Loucy (cell line): Measurements from ENCODE around the gene RAPGEF1.

Experiments
- H2AFZ ChIP-seq: fragments of 200-600 bp; sonication (generic); 2 replicates; pipeline ENCODE4 v1.6.0; 2016; ENCODE audit warnings: antibody characterized with exemption, mild to moderate bottlenecking, low read length, moderate library complexity
- H3F3A ChIP-seq: fragments of 200-600 bp; 2 replicates; pipeline ENCODE4 v1.6.0; 2016; ENCODE audit warnings: antibody characterized with exemption, low read depth, mild to moderate bottlenecking
- H3K27me3 ChIP-seq: fragments of 200-600 bp; sonication (generic); 2 replicates; pipeline ENCODE4 v1.6.1; 2014; ENCODE audit warnings: low read length, mild to moderate bottlenecking; ENCODE audit not compliant: insufficient read depth, poor library complexity, severe bottlenecking
- H3K36me3 ChIP-seq: fragments of 200-600 bp; sonication (generic); 2 replicates; pipeline ENCODE4 v1.6.1; 2016; ENCODE audit warnings: low read length; ENCODE audit not compliant: insufficient read depth
- H3K4me1 ChIP-seq: fragments of 200-600 bp; sonication (generic); 2 replicates; pipeline ENCODE4 v1.5.1; 2014; ENCODE audit warnings: low read length, mild to moderate bottlenecking; ENCODE audit not compliant: insufficient read depth, poor library complexity, severe bottlenecking
- H3K4me2 ChIP-seq: fragments of 200-600 bp; sonication (generic); 2 replicates; pipeline ENCODE4 v1.6.0; 2014; ENCODE audit warnings: antibody characterized with exemption, low read length, low read depth, mild to moderate bottlenecking; ENCODE audit not compliant: poor library complexity, severe bottlenecking
- H3K4me3 ChIP-seq: fragments of 200-600 bp; sonication (generic); 2 replicates; pipeline ENCODE4 v1.5.1; 2014; ENCODE audit warnings: low read length, mild to moderate bottlenecking, mixed read lengths; ENCODE audit not compliant: poor library complexity, severe bottlenecking
- H3K79me2 ChIP-seq: fragments of 200-600 bp; sonication (generic); 2 replicates; pipeline ENCODE4 v1.6.1; 2014; ENCODE audit warnings: low read length; ENCODE audit not compliant: insufficient read depth
- H3K9ac ChIP-seq: fragments of 200-600 bp; sonication (generic); 2 replicates; pipeline ENCODE4 v1.6.0; 2014; ENCODE audit warnings: mild to moderate bottlenecking, low read depth, low read length, moderate library complexity; ENCODE audit not compliant: poor library complexity, severe bottlenecking
- H3K9me2 ChIP-seq: fragments of 200-600 bp; sonication (generic); replicated peaks from 2 replicates; pipeline ENCODE4 v1.6.1; 2016; ENCODE audit warnings: low read depth, low read length, mixed read lengths
- H3K9me3 ChIP-seq: fragments of 200-600 bp; sonication (generic); 2 replicates; pipeline ENCODE4 v1.6.1; 2014; ENCODE audit warnings: mild to moderate bottlenecking, antibody characterized with exemption, low read length, low read depth; ENCODE audit not compliant: insufficient read depth
- H4K20me1 ChIP-seq: fragments of 200-600 bp; sonication (generic); 2 replicates; pipeline ENCODE4 v1.6.0; 2014; ENCODE audit warnings: antibody characterized with exemption, low read length, mild to moderate bottlenecking; ENCODE audit not compliant: insufficient read depth, poor library complexity, severe bottlenecking
- EZH2phosphoT487 ChIP-seq: fragments of 200-600 bp; IDR thresholded peaks from 2 replicates; pipeline ENCODE4 v1.6.1; 2018; ENCODE audit warnings: antibody characterized with exemption, mild to moderate bottlenecking, moderate library complexity, borderline replicate concordance
- TF ChIP-seq, protein P1 (sequence below): fragments of 200-600 bp; sonication (generic); conservative IDR thresholded peaks from 2 replicates; pipeline ENCODE4 v1.5.1; 2014; ENCODE audit warnings: mild to moderate bottlenecking, antibody characterized with exemption, low read length

Gene RAPGEF1

DNA sequence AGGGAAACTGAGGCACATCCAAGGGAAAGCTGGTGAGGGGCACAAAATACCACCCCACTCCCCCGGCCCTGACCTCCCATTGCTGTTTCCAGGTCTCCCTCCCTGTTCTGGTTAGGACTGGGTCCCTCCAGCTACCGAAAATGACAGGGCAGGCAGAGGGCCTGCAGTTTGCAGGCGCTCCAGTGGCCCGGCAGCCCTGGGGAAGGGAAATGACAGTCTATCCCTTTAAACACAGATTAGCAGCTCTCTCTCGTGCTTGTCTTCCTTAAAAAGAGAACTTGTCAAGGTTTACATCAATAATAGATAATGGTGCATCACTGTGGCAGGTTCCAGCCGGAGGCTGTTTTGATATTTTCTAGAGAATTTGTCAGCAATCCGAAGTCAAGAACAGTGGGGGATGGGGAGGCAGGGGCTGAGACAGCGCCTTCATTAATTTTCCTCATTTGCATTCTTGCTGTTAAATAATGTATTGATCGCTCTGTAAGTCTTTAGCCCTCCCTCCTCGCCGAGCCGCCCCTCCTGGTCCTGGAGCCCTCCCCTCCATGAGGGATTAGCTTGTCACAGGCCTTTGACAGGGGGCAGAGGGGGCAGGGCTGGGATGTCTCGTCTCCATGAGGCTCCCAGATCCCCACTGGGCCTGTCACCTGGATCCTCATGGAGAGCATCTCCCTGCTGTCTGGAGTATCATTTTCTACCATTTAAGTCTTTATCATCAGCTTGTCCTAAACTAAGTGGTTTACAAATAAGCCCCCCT lies 45.0 kb upstream of the RAPGEF1 start:
- H3K79me2 ChIP-seq, result no peaks in the 10 kb centered on the region
- no peaks in the 10 kb centered on the region for H3K36me3 ChIP-seq
- H3F3A ChIP-seq, result no peaks in the 10 kb centered on the region
- no peaks in the 10 kb centered on the region for H4K20me1 ChIP-seq
- H3K9me3 ChIP-seq, result no peaks in the 10 kb centered on the region
- H3K9ac ChIP-seq, result no peak overlapping the region
- H3K9me2 ChIP-seq, result no peaks in the 10 kb centered on the region
- no peak overlapping the region for H3K4me3 ChIP-seq
- TF ChIP-seq, protein P1, sequence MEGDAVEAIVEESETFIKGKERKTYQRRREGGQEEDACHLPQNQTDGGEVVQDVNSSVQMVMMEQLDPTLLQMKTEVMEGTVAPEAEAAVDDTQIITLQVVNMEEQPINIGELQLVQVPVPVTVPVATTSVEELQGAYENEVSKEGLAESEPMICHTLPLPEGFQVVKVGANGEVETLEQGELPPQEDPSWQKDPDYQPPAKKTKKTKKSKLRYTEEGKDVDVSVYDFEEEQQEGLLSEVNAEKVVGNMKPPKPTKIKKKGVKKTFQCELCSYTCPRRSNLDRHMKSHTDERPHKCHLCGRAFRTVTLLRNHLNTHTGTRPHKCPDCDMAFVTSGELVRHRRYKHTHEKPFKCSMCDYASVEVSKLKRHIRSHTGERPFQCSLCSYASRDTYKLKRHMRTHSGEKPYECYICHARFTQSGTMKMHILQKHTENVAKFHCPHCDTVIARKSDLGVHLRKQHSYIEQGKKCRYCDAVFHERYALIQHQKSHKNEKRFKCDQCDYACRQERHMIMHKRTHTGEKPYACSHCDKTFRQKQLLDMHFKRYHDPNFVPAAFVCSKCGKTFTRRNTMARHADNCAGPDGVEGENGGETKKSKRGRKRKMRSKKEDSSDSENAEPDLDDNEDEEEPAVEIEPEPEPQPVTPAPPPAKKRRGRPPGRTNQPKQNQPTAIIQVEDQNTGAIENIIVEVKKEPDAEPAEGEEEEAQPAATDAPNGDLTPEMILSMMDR, result no peak
- no peak for TF ChIP-seq EZH2phosphoT487
- H3K27me3 ChIP-seq, result no peaks in the 10 kb centered on the region
- H3K4me2 ChIP-seq, result no peak overlapping the region
- H2AFZ ChIP-seq, result no peak overlapping the region
- no peaks in the 10 kb centered on the region for H3K4me1 ChIP-seq

DNA sequence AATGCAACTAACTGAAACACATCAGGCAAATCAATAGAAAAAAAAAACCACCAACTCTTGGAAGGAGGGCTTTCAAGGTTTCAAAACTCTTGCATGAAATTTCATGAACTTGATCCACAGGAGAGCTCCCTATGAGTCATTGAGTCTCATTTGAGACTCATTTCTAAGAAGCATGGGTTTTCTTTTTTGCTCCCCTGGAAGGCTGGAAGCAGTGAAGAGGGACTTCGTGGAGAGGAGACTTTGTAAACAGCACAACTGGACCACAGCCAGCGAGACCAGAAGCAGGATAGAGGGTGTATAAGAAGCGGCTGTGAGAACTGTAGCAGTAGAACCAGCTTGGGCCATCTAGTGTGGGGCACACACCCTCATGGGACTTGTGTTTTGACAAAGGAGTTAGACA lies 41.2 kb upstream of the RAPGEF1 start:
- Histone ChIP-seq H4K20me1 (no peaks in the 10 kb centered on the region), H3K79me2 (no peaks in the 10 kb centered on the region), H3K27me3 (no peaks in the 10 kb centered on the region), H3K4me1 (no peaks in the 10 kb centered on the region), H3K4me2 (no peak overlapping the region), H3K9me2 (no peaks in the 10 kb centered on the region), H3K9me3 (no peaks in the 10 kb centered on the region), H3K9ac (no peak overlapping the region), H3F3A (no peaks in the 10 kb centered on the region), H3K4me3 (no peak overlapping the region), H2AFZ (no peak overlapping the region), H3K36me3 (no peaks in the 10 kb centered on the region)
- TF ChIP-seq EZH2phosphoT487, result no peak
- TF ChIP-seq, protein P1, result no peak

DNA sequence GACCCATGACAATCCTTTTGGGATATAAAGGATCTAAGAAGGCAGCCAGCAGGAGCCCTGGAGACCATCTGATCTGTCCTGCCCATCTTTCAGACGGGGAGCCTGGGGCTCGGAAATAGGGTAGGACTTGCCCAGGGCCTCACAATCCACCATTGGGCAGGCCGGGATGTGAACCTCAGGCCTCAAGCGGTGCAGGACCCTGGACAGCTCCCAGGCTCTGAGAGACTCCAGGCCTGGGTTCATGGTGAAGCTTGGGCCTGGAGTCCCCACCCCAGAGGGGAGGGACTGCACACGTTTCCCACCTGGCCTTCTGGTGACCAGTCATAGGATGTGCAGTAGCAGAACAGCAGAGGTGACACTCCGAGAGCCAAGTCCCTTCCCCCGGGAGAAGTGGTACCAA lies 36.6 kb upstream of the RAPGEF1 start:
- Histone ChIP-seq H3F3A (no peaks in the 10 kb centered on the region), H3K79me2 (no peaks in the 10 kb centered on the region), H3K4me3 (no peak overlapping the region), H3K9me3 (no peaks in the 10 kb centered on the region), H2AFZ (no peak overlapping the region), H3K4me1 (no peaks in the 10 kb centered on the region), H3K4me2 (no peak overlapping the region), H3K27me3 (no peaks in the 10 kb centered on the region), H3K9me2 (no peaks in the 10 kb centered on the region), H4K20me1 (no peaks in the 10 kb centered on the region), H3K9ac (no peak overlapping the region), H3K36me3 (no peaks in the 10 kb centered on the region)
- TF ChIP-seq EZH2phosphoT487, result no peak
- TF ChIP-seq, protein P1, result no peak
